ENCODE data around the gene SWSAP1.

DNA sequence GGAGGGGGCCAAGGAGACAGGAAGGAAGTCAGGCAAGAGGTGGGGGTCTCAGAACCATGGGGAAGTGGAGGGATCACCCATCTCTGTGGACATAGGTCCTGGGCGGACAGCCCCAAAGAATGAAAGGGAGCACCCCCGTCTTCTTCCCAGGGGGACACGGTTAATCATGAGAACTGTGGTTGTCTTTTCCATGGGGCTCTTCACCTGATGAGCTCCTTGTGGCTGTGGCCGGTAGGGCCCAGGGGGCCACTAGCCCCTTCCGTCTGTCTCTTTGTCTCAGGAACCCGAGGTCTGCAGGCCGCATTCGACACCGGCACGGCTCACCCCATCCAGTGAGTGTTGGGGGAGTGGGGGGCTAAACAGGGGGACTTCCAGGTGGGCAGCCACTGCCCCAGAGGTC, 10.6 kb upstream of the SWSAP1 start:
- TF ChIP-seq, protein P1, sequence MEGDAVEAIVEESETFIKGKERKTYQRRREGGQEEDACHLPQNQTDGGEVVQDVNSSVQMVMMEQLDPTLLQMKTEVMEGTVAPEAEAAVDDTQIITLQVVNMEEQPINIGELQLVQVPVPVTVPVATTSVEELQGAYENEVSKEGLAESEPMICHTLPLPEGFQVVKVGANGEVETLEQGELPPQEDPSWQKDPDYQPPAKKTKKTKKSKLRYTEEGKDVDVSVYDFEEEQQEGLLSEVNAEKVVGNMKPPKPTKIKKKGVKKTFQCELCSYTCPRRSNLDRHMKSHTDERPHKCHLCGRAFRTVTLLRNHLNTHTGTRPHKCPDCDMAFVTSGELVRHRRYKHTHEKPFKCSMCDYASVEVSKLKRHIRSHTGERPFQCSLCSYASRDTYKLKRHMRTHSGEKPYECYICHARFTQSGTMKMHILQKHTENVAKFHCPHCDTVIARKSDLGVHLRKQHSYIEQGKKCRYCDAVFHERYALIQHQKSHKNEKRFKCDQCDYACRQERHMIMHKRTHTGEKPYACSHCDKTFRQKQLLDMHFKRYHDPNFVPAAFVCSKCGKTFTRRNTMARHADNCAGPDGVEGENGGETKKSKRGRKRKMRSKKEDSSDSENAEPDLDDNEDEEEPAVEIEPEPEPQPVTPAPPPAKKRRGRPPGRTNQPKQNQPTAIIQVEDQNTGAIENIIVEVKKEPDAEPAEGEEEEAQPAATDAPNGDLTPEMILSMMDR (IDR thresholded peaks at IDR 0.05 in 4 of 5, conservative IDR thresholded peaks at IDR 0.05 in 1 of 5), result no peak
- no peak for TF ChIP-seq POLR2A (IDR thresholded peaks at IDR 0.05)

All from gastrocnemius medialis (tissue), 4 donors.